Measurements from ENCODE around the gene FAM118B. TPM values are rescaled to one million over a fixed set of nuclear protein-coding genes. Genes with fewer than 3 reads are reported as not detected.

Gene FAM118B
- 19.3 TPM for total RNA-seq

DNA sequence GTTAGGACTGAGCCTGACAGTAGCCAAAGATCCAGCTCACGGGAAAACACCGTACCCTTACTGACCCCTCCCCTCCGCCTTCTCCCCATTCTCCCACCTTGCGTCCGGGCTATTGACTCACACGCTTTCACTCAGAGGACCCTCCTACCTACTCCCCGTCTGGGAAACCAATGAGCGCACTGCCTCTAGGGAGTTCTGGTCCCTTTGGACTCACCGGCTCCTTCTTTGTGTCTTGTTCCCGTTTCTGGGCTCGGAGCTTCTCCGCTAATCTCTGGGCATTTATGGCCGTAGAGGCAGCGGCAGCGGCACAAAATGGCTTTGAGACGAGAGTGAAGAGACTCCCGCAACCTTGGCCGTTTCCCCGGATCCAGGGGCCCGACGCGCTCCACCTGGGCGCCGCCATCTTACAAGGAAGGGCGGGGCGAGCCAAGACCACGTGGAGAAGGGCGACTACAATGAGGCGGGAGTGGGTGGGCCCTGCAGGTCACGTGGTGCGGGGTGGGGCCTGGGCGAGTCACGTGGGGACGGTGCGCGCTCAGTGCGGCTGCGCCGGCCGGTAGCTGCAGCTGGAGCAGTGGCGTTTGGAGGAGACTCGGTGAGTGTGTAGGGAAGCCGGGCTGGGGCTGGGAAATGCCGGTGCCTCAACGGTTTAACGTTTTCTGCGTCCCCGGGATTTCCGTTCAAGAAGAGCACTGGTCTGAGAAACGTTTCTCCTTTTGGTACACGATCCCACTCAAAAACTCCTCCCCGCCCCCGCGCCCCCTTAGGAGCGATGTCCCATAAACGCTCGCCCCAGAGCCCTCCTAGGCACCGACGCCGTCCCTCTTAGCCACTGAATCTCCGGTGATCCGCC is at the start of gene FAM118B, which contains the start of gene RPUSD4:
FAM118B (plus strand) TSS at position 547 of the 853 bp plus-strand sequence. CDS start 23,220 bp downstream, outside the sequence.
RPUSD4 (minus strand) TSS at position 415 of the 853 bp plus-strand sequence; CDS start at position 403, 12 bp downstream.
- DNase-seq (ENCODE audit: low spot score): peak; percentile 98

DNA sequence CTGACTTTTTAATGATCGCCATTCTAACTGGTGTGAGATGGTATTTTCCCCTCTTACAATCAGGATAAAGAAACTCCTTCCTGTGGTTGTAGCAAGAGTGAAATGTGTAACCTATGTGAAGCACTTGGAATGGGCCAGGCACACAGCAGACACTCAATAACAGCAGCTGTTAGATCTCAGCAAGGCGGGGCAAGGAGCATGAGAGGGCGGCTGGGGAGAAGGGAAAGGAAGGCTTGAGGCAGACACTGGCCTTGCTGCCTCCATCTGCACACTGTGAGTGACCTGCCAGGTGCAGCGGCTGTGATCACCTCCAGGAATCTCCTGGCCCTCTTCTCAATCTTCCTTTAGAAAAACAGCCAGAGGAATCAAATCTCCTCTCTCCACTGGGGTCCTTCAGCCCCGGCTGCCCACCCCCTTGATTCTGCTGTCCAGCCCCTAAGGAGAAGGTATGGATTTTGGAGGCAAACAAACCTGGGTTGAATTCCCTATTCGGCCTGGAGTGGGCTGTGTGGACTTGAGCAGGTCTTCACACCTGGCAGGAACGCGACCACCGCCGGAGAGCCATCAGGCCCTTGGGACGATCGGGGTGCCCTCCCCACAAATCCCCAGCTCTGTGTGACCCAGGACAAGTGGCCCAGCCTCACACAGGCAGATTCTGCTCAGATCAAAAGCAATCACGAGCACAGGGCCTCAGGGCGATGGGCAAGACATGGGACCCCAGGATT is 49.1 kb upstream of the FAM118B start:
- DNase-seq (ENCODE audit: low spot score): no peak

- no peak for DNase-seq (ENCODE audit: low spot score)
These were observed 48.4 kb upstream of the FAM118B start for GRCh38 chr11:126163074-126163700.

DNA sequence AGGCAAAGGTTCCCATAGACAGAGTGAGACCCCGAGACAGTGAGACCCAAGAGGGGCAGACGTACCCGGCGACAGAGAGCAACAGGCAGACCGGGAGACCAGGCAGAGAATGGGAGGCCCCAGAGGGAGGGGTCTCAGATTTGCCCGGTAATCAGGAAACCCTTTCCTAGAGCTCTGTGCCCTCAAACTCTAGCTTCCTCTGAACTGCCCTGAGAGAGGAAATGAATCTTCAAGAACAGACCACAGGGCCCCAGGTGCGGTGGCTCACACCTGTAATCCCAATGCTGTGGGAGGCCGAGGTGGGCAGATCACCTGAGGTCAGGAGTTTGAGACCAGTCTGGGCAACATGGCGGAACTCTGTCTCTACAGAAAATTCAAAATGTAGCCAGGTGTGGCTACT is 47.8 kb upstream of the FAM118B start:
- DNase-seq (ENCODE audit: low spot score): no peak

DNA sequence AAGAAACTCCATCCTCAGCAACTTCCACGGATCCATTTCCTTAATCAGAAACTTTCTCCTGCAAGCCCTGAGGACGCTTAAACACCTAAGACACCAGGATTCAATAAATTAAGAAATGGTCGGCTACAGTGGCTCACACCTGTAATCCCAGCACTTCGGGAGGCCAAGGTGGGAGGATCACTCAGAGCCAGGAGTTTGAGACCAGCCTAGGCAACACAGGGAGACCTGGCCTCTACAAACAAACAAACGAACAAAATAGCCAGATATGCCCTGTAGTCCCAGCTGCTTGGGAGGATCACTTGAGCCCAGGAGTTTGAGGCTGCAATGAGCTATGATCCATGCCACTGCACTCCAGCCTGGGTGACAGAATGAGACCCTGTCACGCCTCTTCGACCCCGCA is 46.8 kb upstream of the FAM118B start:
- DNase-seq (ENCODE audit: low spot score): no peak

GRCh38 chr11:126165311-126165720 is 46.3 kb upstream of the FAM118B start:
- no peak for DNase-seq (ENCODE audit: low spot score)

DNA sequence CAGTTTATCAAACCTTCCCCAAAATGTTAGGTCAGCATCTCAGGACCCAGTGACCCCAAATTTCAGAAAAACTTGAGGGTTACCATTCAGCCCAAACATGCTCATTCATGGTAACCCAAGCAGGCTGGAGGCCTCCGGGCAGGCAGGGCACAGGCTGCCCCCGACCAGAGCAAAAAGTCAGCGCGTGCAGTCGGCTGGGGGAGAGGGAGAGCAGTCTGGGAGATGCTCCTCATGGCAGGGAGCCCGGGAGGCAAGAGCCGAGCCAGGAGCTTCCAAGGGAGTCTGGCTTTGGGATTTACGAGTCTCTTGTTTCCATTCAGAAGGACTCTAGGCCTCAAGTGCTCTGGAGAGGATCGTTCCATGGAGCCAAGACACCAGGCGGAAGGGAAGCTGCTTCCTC is 45.8 kb upstream of the FAM118B start:
- DNase-seq (ENCODE audit: low spot score): peak; percentile 44

GRCh38 chr11:126166413-126166812 is 45.2 kb upstream of the FAM118B start:
- DNase-seq (ENCODE audit: low spot score): no peak

GRCh38 chr11:126167488-126167887 is 44.1 kb upstream of the FAM118B start:
- DNase-seq (ENCODE audit: low spot score): no peak

DNA sequence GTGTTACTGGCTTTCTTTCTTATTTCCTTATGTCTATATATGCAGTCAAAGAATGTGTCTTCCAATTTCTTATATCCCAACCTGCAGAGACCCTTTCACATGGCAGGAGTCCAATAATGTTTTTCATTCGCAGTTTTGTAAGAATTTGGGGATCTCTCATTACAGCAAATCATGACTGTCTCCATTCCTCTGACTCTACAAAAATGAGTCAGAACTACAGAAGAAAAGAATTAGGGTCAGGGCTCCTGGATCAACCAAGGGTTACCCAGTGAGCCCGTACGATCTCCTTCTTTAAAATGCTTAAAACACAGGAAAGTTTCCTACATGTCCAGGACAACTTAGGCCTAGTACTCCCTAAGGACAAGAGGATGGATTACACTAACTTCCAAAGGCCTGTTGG is 42.3 kb upstream of the FAM118B start:
- DNase-seq (ENCODE audit: low spot score): no peak

GRCh38 chr11:126172596-126173038 is 39.0 kb upstream of the FAM118B start:
- DNase-seq (ENCODE audit: low spot score): no peak

DNA sequence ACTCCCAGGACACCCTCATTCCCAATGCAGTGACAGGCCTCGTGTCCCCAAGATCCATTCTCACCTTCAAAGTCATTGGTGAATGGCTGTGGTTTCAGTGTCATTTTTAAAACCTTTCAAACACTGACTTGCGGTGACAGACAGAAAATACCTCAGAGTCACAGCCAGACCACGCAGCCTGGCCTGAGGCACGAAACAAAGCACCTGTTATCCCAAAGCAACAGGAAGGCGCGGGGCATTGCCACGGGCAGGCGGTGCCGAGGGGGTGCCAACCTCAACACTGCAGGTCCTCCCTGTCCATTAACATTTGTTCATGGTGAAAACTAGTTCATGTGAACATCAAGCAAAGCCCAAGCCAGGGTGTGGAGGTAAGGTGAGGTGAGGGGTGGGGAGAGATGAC is 38.3 kb upstream of the FAM118B start:
- no peak for DNase-seq (ENCODE audit: low spot score)

DNA sequence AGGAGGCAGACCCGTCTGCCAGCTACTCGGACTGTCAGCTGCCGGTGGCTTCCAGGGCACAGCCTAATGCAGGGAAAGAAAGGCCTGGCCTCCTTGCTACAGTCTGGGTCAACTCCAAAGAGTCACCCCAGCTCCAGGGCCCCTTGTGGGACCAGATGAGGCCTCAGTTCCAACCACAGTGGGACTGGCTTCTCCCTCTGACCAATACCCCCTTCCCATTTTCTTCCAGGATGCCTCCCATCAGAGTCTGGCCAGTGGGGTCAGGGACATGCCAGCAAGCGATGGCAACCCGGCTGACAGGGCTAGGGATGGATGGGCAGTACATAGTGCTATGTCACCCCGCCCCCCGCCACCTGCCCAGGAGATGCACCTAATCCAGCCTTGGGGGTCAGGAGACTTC is 36.8 kb upstream of the FAM118B start:
- DNase-seq (ENCODE audit: low spot score): no peak

GRCh38 chr11:126175393-126175792 is 36.2 kb upstream of the FAM118B start:
- DNase-seq (ENCODE audit: low spot score): no peak

GRCh38 chr11:126176853-126177470 is 34.6 kb upstream of the FAM118B start:
- DNase-seq (ENCODE audit: low spot score): no peak

DNA sequence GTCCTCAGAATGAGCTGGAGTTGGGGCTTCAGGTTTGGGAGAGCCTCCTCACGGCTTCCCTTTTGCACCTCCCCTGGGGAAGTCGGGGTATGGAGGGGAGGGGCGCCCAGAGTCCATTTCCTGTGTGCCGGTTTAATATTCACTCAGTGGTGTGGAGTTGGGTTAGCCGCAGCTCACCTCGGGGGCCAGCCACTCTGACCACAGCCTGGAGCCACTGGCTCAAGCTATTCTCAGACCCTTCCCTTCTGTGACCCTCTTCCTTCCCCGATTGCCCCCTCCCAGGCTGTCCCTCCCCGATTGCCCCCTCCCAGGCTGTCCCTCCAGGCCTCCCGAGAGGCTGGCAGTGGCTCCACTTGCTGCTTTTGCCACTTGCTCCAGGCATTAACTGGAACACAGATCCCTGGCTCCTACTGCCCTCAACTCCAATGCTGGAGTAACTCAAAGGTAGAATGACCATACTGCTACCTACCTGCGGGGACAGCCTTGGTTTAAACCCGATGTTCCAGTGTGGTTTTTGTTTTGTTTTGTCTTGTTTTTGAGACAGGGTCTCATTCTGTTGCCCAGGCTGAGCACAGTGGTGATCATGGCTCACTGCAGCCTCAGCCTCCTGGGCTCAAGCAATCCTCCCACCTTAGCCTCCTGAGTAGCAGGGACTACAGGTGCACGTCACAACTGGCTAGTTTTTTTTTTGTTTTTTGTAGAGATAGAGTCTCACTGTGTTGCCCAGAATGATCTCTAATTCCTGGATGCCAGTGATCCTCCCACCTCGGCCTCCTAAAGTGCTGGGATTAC is 29.4 kb upstream of the FAM118B start:
- DNase-seq (ENCODE audit: low spot score): no peak

DNA sequence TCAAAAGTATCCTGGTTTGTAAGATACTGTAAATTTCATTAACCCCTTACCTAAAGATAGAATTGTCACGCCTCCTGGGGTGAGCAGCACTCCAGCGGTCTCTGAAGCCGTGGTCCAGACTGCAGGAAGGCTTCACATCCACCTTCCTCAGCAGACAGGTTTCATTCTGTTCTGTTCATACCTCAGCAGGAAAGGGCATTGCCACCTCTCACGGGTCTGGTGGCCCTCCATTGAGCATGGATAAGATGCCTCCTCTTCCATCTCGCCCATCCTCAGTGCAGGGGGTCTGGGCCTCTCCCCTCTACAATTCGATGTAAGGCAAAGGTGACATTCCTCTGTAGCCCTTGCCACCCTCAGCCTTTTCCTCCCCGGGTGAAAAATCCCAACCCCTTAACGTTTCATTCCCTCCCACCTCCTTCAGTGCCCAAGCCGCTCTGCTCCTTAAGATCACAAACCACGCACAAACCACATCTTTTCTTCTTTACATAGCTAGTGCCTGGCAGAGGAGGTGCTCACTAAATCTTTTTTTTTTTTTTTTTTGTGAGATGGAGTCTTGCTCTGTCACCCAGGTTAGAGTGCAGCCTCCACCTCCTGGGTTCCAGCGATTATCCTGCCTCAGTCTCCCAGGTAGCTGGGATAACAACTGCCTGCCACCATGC is 28.7 kb upstream of the FAM118B start:
- DNase-seq (ENCODE audit: low spot score): no peak

DNA sequence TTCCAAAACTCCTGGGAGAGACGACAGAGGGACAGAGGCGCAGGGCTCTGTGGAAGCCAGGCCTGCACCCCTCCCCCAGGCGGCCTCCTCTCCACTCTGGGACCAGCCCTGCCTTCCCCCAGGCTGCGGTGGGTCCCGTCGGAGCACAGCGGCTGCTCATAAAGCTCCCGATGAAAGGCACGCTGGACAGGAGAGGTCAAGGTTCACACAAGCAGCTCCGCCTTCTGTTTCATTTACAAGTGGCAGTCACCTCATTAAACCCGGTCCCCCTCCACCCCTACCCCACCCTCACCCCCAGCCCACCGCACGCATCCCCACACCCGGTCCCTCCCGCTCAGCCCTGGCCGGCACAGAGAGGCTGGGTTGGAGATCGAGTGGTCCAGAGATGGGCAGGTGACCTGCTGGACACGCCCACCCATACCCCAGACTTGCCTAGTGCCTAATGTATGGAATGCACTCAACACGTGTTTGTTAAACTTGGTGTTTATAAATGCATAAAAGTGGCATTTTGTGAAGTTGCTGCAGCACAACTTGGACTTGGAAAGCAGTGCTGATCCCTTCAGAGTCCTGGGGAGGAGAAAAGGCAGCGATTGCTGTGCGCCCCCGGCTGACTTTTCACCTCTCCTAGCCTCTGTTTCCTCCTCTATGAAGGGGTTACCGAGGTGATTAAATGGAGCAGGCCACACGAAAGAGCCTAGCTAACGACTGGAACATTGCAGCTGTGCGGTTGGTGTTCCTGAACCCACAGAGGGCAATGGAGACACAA is 26.1 kb upstream of the FAM118B start:
- DNase-seq (ENCODE audit: low spot score): no peak

- no peak for DNase-seq (ENCODE audit: low spot score)
These were observed 25.4 kb upstream of the FAM118B start for GRCh38 chr11:126186025-126186698.
